ENCODE results near the gene PRKCA.

The PRKCA gene

GRCh38 chr17:66671156-66671555, 368.7 kb downstream of the PRKCA start:
- DNase-seq: no peak

GRCh38 chr17:66673668-66674276, 371.4 kb downstream of the PRKCA start:
- peak; percentile 24 for DNase-seq

GRCh38 chr17:66675273-66675990, 373.0 kb downstream of the PRKCA start:
- no peak for DNase-seq

GRCh38 chr17:66675991-66676371, 373.6 kb downstream of the PRKCA start:
- DNase-seq: no peak

- DNase-seq: no peak
These were observed 374.0 kb downstream of the PRKCA start for GRCh38 chr17:66676421-66676820.

- no peak for DNase-seq
These were observed 375.0 kb downstream of the PRKCA start for GRCh38 chr17:66677201-66677981.

GRCh38 chr17:66678061-66678460, 375.6 kb downstream of the PRKCA start:
- DNase-seq: no peak

- no peak for DNase-seq
These were observed 376.4 kb downstream of the PRKCA start for GRCh38 chr17:66678827-66679226.

- no peak for DNase-seq
These were observed 377.5 kb downstream of the PRKCA start for GRCh38 chr17:66679631-66680517.

- DNase-seq: no peak
These were observed 379.9 kb downstream of the PRKCA start for GRCh38 chr17:66682283-66682682.

GRCh38 chr17:66684261-66684660, 381.8 kb downstream of the PRKCA start:
- DNase-seq: no peak

GRCh38 chr17:66684731-66685130, 382.3 kb downstream of the PRKCA start:
- DNase-seq: no peak

- DNase-seq: no peak
These were observed 384.2 kb downstream of the PRKCA start for GRCh38 chr17:66686601-66687000.

GRCh38 chr17:66687570-66688284, 385.3 kb downstream of the PRKCA start:
- no peak for DNase-seq

GRCh38 chr17:66689221-66689620, 386.8 kb downstream of the PRKCA start:
- DNase-seq: no peak

- DNase-seq: no peak
These were observed 387.8 kb downstream of the PRKCA start for GRCh38 chr17:66690166-66690565.

- no peak for DNase-seq
These were observed 389.4 kb downstream of the PRKCA start for GRCh38 chr17:66691644-66692420.

GRCh38 chr17:66692421-66692690, 389.9 kb downstream of the PRKCA start:
- DNase-seq: no peak

GRCh38 chr17:66695098-66695497, 392.7 kb downstream of the PRKCA start:
- DNase-seq: no peak

- DNase-seq: no peak
These were observed 395.9 kb downstream of the PRKCA start for GRCh38 chr17:66698270-66698669.

GRCh38 chr17:66701462-66701861, 399.0 kb downstream of the PRKCA start:
- DNase-seq: no peak
